HG03521 (cell line): ENCODE measurements around the gene BCAS3.
"Not testable (repeated sequence)": the region's sequence is repeated elsewhere in the genome, so short reads cannot be mapped to it uniquely, and the experiment has no call there.

ENCODE experiments used
- ATAC-seq: cut with Tn5 transposase; IDR thresholded peaks from one replicate; pipeline ENCODE4 v1.9.1; 2021; ENCODE audit warnings: mild to moderate bottlenecking, moderate library complexity; ENCODE audit not compliant: unreplicated experiment

The BCAS3 gene

DNA sequence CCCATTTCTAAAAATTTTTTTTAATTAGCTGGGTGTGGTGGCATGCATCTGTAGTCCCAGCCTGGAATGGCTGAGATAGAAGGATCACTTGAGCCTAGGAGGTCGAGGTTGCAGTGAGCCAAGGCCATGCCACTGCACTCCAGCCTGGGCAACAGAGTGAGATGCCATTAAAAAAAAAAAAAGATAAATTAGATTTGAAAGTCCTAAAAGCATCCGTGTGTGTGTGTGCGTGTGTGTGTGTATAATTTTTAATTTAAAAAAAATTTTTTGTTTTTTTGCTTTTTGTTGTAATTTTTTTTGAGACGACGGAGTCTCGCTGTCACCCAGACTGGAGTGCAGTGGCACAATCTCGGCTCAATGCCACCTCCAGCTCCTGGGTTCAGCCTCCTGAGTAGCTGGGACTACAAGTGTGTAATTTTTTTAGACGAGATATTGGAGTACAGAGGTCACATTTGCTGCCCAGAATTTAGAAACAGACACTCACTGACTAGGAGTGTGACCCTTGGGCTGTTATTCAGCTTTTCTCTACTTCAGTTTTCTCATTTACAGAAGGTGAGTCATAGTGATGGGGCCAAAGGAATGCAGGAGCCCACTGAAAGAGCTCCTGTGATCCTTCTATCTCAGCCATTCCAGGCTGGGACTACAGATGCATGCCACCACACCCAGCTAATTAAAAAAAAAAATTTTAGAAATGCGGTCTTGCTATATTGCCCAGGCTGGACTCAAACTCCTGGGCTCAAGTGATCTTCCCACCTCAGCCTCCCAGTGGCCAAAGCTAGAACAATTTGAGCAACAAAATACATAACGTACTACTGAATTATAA lies 749.0 kb downstream of the BCAS3 start:
- no peak for ATAC-seq

GRCh38 chr17:61427567-61427966 lies 749.9 kb downstream of the BCAS3 start:
- no peak for ATAC-seq

GRCh38 chr17:61429274-61429673 lies 751.6 kb downstream of the BCAS3 start:
- ATAC-seq: no peak

GRCh38 chr17:61429831-61430230 lies 752.2 kb downstream of the BCAS3 start:
- not testable (repeated sequence) for ATAC-seq

- ATAC-seq: no peak
Measured at GRCh38 chr17:61431594-61432311, 754.1 kb downstream of the BCAS3 start.

- no peak for ATAC-seq
Measured at GRCh38 chr17:61436273-61436672, 758.6 kb downstream of the BCAS3 start.

DNA sequence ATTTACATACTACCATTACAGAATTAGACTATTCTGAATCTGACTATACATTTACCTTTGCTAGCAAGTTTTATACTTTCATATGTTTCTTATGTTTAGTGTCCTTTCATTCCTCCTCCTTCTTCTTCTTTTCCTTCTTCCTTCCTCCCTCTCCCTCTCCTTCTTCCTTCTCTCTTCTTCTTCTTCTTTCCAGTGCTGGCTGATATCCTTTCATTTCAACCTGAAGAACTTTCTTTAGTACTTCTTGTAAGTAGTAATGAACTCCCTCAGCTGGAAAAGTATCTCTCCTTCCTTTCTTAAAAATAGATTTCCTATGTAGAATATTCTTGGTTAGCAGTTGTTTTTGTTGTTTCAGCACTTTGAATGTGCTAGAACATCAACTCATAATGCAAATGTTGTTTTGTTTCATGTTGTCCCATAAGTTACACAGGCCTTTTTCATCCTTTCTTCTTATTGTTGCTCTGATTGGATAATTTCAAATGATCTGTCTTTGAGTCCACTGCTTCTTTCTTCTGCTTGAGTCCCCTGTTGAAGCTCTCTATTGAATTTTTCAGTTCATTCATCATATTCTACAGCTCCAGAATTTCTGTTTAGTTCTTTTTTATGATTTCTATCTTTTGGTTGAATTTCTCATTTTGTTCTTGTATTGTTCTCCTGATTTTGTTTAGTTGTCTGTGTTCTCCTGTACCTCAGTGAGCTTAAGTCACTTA lies 759.5 kb downstream of the BCAS3 start:
- ATAC-seq: no peak

DNA sequence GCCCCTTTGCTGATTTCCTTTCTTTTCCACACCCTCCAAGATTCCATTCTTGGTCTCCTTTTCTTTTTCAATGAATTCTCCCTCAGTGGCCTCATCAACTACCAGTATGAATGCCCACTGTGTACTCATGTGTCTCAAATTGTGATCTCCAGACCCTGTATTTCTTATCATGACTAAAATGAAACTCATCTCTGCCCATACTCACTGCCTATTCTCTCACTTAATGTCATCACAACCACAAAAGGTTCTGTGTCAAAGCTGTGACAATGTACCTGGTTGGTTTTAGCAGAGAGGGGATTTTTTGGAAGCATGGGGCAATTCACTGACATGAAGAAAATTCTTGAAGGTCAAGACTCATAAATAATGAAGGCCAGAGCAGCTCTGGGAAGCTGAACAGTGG lies 763.0 kb downstream of the BCAS3 start:
- no peak for ATAC-seq

DNA sequence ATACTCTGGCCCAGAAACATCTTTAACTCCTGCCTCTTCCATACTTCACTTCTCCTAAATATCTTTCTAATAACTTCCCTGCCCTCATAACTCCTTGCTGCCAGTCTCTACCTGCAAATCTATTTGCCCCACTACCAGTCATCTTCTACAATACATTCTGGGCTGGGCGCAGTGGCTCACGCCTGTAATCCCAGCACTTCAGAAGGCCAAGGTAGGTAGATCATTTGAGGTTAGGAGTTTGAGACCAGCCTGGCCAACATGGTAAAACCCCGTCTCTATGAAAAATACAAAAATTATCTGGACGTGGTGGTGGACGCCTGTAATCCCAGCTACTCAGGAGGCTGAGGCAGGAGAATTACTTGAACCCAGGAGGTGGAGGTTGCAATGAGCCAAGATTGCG lies 763.9 kb downstream of the BCAS3 start:
- ATAC-seq: not testable (repeated sequence)

DNA sequence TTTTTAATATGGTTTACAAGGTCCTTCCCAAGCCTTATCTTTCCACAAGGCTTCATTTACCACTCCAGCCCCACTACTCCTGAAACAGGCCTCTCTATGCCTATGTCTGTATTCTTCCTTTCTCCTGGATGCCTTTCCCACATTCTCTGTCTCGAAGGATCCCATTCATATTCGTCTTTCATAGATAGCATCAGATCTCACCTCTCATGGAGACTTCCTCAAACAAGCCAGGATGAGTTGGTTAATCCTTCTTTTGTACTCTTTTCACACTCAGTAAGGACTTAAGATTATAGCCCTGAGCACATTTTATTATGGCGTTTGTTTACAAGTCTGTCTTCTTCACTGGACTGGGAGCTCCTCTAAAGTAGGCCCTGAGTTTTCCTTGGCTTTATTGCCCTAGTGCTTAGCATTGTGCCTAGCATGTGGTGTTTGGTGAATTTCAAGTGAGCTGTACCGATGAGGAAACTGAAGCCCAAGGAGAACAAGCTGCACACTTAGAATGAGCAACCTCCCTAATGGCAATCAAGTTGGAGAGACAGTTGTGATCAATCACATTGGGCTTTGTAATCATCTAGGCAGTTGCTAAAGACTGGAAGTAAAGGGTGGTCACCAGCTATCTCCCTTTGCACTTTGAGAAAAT lies 764.6 kb downstream of the BCAS3 start:
- ATAC-seq: no peak
